Measurements from ENCODE around the gene ALG14. TPM values are rescaled to one million over a fixed set of nuclear protein-coding genes. Genes with fewer than 3 reads are reported as not detected.

The ALG14 gene
- total RNA-seq, 1 donor from 2014 or later: 0.49 TPM

DNA sequence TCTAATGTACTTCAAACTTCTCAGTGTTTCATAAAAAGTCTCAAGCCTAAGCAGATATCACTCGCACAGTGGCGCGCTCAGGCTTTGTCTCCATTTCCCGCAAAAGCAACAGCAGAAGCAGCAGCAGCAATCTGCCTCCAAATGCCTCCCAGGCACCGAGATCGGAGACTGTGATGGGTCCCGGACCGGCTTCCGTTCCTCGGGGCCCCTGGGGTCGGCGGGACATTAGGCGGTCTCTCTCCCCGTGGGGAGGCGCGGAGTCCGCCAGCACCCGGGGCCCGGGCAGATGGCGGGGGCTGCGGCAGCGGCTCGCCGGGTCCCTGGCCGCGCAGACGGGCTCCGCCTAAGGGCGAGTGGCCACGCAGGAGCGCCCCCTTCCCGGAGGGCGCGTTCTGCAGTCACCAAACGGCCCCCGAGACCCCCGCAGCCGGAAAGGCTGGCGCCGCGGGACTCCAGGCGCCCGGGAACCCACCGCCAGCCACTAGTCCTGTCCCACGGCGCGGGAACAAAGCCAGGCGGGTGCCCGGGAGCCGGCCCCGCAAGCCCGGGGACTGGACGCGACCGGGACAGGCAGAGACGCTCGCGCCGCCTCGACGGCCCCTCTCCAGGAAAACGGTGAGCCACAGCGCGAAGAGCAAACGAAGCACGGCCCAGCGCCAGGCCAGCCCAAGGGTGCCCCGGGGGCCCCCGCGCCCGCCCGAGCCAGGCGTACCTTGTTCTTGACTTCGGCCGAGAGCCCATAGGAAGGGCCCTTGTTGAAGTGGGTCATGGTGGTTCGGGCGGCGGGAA, 146.4 kb downstream of the ALG14 start:
- peak; percentile 79 for DNase-seq (ENCODE audit: low spot score)
- Histone ChIP-seq H3K4me1 (peaks cover 59% of the 10 kb centered on the region), H3K4me3 (peak overlapping the region; percentile 100), H3K27ac (peak overlapping the region; percentile 100), H4K20me1 (ENCODE audit: low read depth) (peaks cover 42% of the 10 kb centered on the region), H3K4me2 (peak overlapping the region; percentile 89), H2AFZ (replicated peaks) (no peak overlapping the region), H3K36me3 (peaks cover 3% of the 10 kb centered on the region), H3F3A (ENCODE audit: low read depth) (peaks cover 43% of the 10 kb centered on the region), H3K9me3 (ENCODE audit: low read depth) (no peaks in the 10 kb centered on the region), H3K9ac (peak overlapping the region; percentile 100), H3K27me3 (no peaks in the 10 kb centered on the region), H3K79me2 (ENCODE audit: low read depth) (peaks cover 88% of the 10 kb centered on the region)
- Mint-ChIP-seq H3K9me3 (peaks cover 10% of the 10 kb centered on the region), H3K36me3 (peaks cover 35% of the 10 kb centered on the region), H3K4me1 (peaks cover 69% of the 10 kb centered on the region), H3K4me3 (peak overlapping the region; percentile 95), H3K27ac (peak overlapping the region; percentile 100), H3K27me3 (ENCODE audit: insufficient read depth, low read depth) (peaks cover 8% of the 10 kb centered on the region)
- no peak for TF ChIP-seq EZH2phosphoT487 (IDR thresholded peaks at IDR 0.05)
- TF ChIP-seq, protein P1, sequence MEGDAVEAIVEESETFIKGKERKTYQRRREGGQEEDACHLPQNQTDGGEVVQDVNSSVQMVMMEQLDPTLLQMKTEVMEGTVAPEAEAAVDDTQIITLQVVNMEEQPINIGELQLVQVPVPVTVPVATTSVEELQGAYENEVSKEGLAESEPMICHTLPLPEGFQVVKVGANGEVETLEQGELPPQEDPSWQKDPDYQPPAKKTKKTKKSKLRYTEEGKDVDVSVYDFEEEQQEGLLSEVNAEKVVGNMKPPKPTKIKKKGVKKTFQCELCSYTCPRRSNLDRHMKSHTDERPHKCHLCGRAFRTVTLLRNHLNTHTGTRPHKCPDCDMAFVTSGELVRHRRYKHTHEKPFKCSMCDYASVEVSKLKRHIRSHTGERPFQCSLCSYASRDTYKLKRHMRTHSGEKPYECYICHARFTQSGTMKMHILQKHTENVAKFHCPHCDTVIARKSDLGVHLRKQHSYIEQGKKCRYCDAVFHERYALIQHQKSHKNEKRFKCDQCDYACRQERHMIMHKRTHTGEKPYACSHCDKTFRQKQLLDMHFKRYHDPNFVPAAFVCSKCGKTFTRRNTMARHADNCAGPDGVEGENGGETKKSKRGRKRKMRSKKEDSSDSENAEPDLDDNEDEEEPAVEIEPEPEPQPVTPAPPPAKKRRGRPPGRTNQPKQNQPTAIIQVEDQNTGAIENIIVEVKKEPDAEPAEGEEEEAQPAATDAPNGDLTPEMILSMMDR (IDR thresholded peaks at IDR 0.05): peak; percentile 56

- TF ChIP-seq EZH2phosphoT487 (IDR thresholded peaks at IDR 0.05) (no peak), EZH2 (IDR thresholded peaks at IDR 0.05) (no peak)
- TF ChIP-seq, protein P1 (IDR thresholded peaks at IDR 0.05): no peak
- Histone ChIP-seq H3K9ac (peak overlapping the region; percentile 100), H3K79me2 (ENCODE audit: low read depth) (peaks cover 89% of the 10 kb centered on the region), H3K4me1 (peaks cover 65% of the 10 kb centered on the region), H3K4me3 (peak overlapping the region; percentile 100), H3F3A (ENCODE audit: low read depth) (peaks cover 43% of the 10 kb centered on the region), H3K36me3 (peaks cover 3% of the 10 kb centered on the region), H3K27me3 (no peaks in the 10 kb centered on the region), H4K20me1 (ENCODE audit: low read depth) (peaks cover 48% of the 10 kb centered on the region), H3K9me3 (ENCODE audit: low read depth) (no peaks in the 10 kb centered on the region), H3K4me2 (peak overlapping the region; percentile 90), H3K27ac (peak overlapping the region; percentile 100), H2AFZ (replicated peaks) (no peak overlapping the region)
- H3K27me3 Mint-ChIP-seq (ENCODE audit: insufficient read depth, low read depth): peaks cover 11% of the 10 kb centered on the region
- H3K4me1 Mint-ChIP-seq: peaks cover 69% of the 10 kb centered on the region
- peak overlapping the region; percentile 95 for H3K4me3 Mint-ChIP-seq
- H3K9me3 Mint-ChIP-seq: peaks cover 12% of the 10 kb centered on the region
- peaks cover 40% of the 10 kb centered on the region for H3K36me3 Mint-ChIP-seq
- DNase-seq (ENCODE audit: low spot score): peak; percentile 99
- H3K27ac Mint-ChIP-seq: peak overlapping the region; percentile 100
Measured at GRCh38 chr1:94925561-94926125, 147.1 kb downstream of the ALG14 start.

DNA sequence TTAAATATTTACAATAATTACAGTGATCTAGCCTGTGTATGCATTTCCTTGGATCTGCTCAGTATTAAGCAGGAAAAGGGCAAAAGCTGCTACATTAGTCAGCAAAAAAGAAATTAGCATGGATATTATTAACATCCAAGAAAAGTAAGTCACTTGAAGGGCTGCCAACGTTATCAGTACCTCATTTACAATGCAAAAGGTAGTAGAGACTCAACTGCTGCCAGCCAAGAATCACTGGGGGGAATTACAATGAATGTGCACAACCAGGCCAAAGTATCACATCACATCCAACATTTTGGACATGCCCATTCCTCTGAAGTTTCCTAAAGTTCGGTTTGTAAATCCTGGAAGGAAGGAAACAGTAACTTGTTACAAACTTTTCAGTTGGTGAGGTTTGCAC, 147.7 kb downstream of the ALG14 start:
- Histone ChIP-seq H3K9ac (peak overlapping the region; percentile 78), H4K20me1 (ENCODE audit: low read depth) (peaks cover 55% of the 10 kb centered on the region), H2AFZ (replicated peaks) (no peak overlapping the region), H3K4me1 (peaks cover 69% of the 10 kb centered on the region), H3K27me3 (no peaks in the 10 kb centered on the region), H3K9me3 (ENCODE audit: low read depth) (no peaks in the 10 kb centered on the region), H3K27ac (peak overlapping the region; percentile 100), H3F3A (ENCODE audit: low read depth) (peaks cover 43% of the 10 kb centered on the region), H3K79me2 (ENCODE audit: low read depth) (peaks cover 89% of the 10 kb centered on the region), H3K36me3 (peaks cover 3% of the 10 kb centered on the region), H3K4me2 (peak overlapping the region; percentile 90), H3K4me3 (peak overlapping the region; percentile 100)
- peak overlapping the region; percentile 95 for H3K4me3 Mint-ChIP-seq
- peaks cover 11% of the 10 kb centered on the region for H3K27me3 Mint-ChIP-seq (ENCODE audit: insufficient read depth, low read depth)
- H3K9me3 Mint-ChIP-seq: peaks cover 14% of the 10 kb centered on the region
- peak; percentile 22 for DNase-seq (ENCODE audit: low spot score)
- H3K4me1 Mint-ChIP-seq: peaks cover 68% of the 10 kb centered on the region
- TF ChIP-seq, protein P1 (IDR thresholded peaks at IDR 0.05): no peak
- TF ChIP-seq EZH2 (IDR thresholded peaks at IDR 0.05) (no peak), EZH2phosphoT487 (IDR thresholded peaks at IDR 0.05) (no peak)
- H3K36me3 Mint-ChIP-seq: peaks cover 37% of the 10 kb centered on the region
- peak overlapping the region; percentile 100 for H3K27ac Mint-ChIP-seq

Other genes starting within 250 kb of the ALG14 start
- 477 and 644 TPM in 2 replicates for gene CNN3, start 145.8 kb downstream of the ALG14 start, total RNA-seq (ENCODE audit: low replicate concordance)
- gene TLCD4, start 44.4 kb upstream of the ALG14 start, total RNA-seq (ENCODE audit: low replicate concordance): 3.2 and 5.7 TPM in 2 replicates
- gene RWDD3, start 161.3 kb upstream of the ALG14 start, total RNA-seq (ENCODE audit: low replicate concordance): 22.1 and 32.2 TPM in 2 replicates

Data from neural progenitor cell (in vitro differentiated cells).